CD4-positive, alpha-beta T cell (primary cell): ENCODE measurements around the gene GOLGA7B. TPM values are rescaled to one million over a fixed set of nuclear protein-coding genes. Genes with fewer than 3 reads are reported as not detected.

Source experiments
- ATAC-seq: fragments of 200-7000 bp; cut with Tn5 transposase; one replicate; pipeline ENCODE4 v1.10.0; 2022; ENCODE audit warnings: mild to moderate bottlenecking; ENCODE audit not compliant: poor library complexity
- CTCF ChIA-PET: fragments of 350-600 bp; sonication (Branson Sonifier 250); formaldehyde crosslinking; loops from one replicate; lab custom pipeline; 2021; ENCODE audit warnings: antibody characterized with exemption, inconsistent platforms; lab: Charles Lee
- POLR2A ChIA-PET: fragments of 350-600 bp; sonication (Branson Sonifier 250); formaldehyde crosslinking; loops from one replicate; lab custom pipeline; 2021; ENCODE audit warnings: antibody characterized with exemption, inconsistent platforms; lab: Charles Lee
- DNase-seq, 14 experiments: peaks; one replicate each; pipeline ENCODE4 v3.0.0-alpha.2; 2013 to 2020; ENCODE audit warnings: mixed read lengths in 2 of 14
- H3K27ac ChIP-seq, 2 donors: one replicate each; pipeline versions ENCODE4 v1.5.1 to v1.7.0; 2013; ENCODE audit warnings: low read length in 2 of 2, low read depth in 1 of 2, mild to moderate bottlenecking in 1 of 2
- H3K27me3 ChIP-seq, 2 experiments: 1 replicate in 1 of 2; 2 replicates in 1 of 2; pipeline versions ENCODE4 v1.6.1 to v1.7.0; 2013; ENCODE audit warnings: low read length in 2 of 2, control low read depth in 1 of 2, mild to moderate bottlenecking in 1 of 2, moderate library complexity in 1 of 2; ENCODE audit not compliant: insufficient read depth in 2 of 2, control insufficient read depth in 1 of 2
- H3K36me3 ChIP-seq: one replicate; pipeline ENCODE4 v1.6.1; 2013; ENCODE audit warnings: low read length, control low read depth; ENCODE audit not compliant: insufficient read depth
- H3K4me1 ChIP-seq: one replicate; pipeline ENCODE4 v1.6.1; 2013; ENCODE audit warnings: low read length, control low read depth; ENCODE audit not compliant: insufficient read depth
- H3K4me3 ChIP-seq: one replicate; pipeline ENCODE4 v1.5.1; 2013; ENCODE audit warnings: mild to moderate bottlenecking, low read length, moderate library complexity
- H3K9me3 ChIP-seq, 2 experiments: 1 replicate in 1 of 2; 2 replicates in 1 of 2; pipeline versions ENCODE4 v1.6.1 to v1.7.0; 2013; ENCODE audit warnings: low read length in 2 of 2, mild to moderate bottlenecking in 2 of 2, control low read depth in 1 of 2, moderate library complexity in 1 of 2; ENCODE audit not compliant: control insufficient read depth in 1 of 2, insufficient read depth in 1 of 2
- H3K27ac Mint-ChIP-seq: one replicate; pipeline ENCODE4 v1.8.0; 2020; ENCODE audit warnings: mixed read lengths
- H3K27me3 Mint-ChIP-seq: one replicate; pipeline ENCODE4 v1.8.0; 2021; ENCODE audit warnings: mixed read lengths
- H3K36me3 Mint-ChIP-seq: one replicate; pipeline ENCODE4 v1.8.0; 2021; ENCODE audit warnings: low read depth, mixed read lengths
- H3K4me1 Mint-ChIP-seq: one replicate; pipeline ENCODE4 v1.8.0; 2021; ENCODE audit warnings: low read depth, mixed read lengths
- H3K4me3 Mint-ChIP-seq: one replicate; pipeline ENCODE4 v1.8.0; 2020; ENCODE audit warnings: mild to moderate bottlenecking, mixed read lengths
- H3K9me3 Mint-ChIP-seq: one replicate; pipeline ENCODE4 v1.8.0; 2020; ENCODE audit warnings: mixed read lengths
- intact Hi-C, 2 experiments: fragments of 100-400 bp; cut with DNase I in 1 of 2; cut with micrococcal nuclease in 1 of 2; formaldehyde crosslinking; loops; one replicate each; pipeline versions ENCODE4 v1.15.1 to v1.9.0; 2023 to 2025; cut with DNase I, micrococcal nuclease
- total RNA-seq, 174 experiments: library from RNA in 2 of 174; stranded (reverse) in 2 of 174; gene quantifications; one replicate each; pipeline ENCODE4 v1.2.3 and lab custom pipeline; 2021 to 2026
- TF ChIP-seq, protein P1 (sequence below): fragments of 200-600 bp; IDR thresholded peaks from one replicate; pipeline ENCODE4 v1.8.0; 2022; ENCODE audit warnings: antibody characterized with exemption, mild to moderate bottlenecking

The GOLGA7B gene
- total RNA-seq, 2 experiments from 2014 or later = 4.5 to 6.1 TPM

DNA sequence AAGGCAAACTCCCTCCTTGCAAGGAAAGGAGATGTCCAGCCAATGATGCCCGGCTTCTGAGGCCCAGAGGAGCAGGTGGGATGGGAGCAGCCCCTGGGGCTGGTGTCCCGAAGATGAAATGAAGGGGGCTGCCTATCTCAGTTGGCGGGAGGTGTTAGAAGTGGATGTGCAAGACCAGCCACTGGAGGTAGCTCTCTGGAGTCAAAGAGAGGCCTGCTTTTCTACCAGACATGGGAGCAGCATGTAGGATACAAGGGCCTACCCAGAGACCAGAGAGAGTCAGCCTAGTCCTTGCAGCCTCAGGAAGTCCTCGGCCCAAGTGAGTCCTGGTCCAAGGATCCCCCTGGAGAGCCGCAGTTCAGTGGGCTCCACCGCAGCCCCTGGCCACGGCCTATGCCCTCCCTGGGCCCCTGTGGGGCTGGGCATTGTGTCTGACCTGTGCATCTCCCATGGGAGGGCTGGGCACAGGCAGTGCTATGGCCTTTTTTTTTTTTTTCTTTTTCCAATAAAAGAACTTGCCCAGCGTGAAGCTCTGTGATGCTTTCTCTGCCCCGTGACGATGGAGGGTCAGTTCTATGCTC, 17.7 kb downstream of the GOLGA7B start:
- intact Hi-C loops = loop anchor here (5.0 kb wide), 1 partner anchor 190 kb away; no protein-coding TSS in a partner anchor
- Mint-ChIP-seq H3K27me3 (peaks cover under 1% of the 10 kb centered on the region), H3K36me3 (peaks cover 11% of the 10 kb centered on the region), H3K4me3 (no peak overlapping the region), H3K27ac (no peak overlapping the region), H3K4me1 (peaks cover 11% of the 10 kb centered on the region), H3K9me3 (no peaks in the 10 kb centered on the region)
- DNase-seq = no peak
- H3K36me3 ChIP-seq = peaks cover 13% of the 10 kb centered on the region
- CTCF ChIA-PET = no interaction called here
- POLR2A ChIA-PET = interaction anchor here (1.4 kb wide), 1 partner anchor 75 kb away, joined by 4 read pairs; no protein-coding TSS in a partner anchor
- ATAC-seq = no peak
- H3K27me3 ChIP-seq = no peaks in the 10 kb centered on the region
- H3K4me1 ChIP-seq = peaks cover 14% of the 10 kb centered on the region
- H3K4me3 ChIP-seq = no peak overlapping the region
- H3K27ac ChIP-seq = no peak overlapping the region
- H3K9me3 ChIP-seq = no peaks in the 10 kb centered on the region
- TF ChIP-seq, protein P1, sequence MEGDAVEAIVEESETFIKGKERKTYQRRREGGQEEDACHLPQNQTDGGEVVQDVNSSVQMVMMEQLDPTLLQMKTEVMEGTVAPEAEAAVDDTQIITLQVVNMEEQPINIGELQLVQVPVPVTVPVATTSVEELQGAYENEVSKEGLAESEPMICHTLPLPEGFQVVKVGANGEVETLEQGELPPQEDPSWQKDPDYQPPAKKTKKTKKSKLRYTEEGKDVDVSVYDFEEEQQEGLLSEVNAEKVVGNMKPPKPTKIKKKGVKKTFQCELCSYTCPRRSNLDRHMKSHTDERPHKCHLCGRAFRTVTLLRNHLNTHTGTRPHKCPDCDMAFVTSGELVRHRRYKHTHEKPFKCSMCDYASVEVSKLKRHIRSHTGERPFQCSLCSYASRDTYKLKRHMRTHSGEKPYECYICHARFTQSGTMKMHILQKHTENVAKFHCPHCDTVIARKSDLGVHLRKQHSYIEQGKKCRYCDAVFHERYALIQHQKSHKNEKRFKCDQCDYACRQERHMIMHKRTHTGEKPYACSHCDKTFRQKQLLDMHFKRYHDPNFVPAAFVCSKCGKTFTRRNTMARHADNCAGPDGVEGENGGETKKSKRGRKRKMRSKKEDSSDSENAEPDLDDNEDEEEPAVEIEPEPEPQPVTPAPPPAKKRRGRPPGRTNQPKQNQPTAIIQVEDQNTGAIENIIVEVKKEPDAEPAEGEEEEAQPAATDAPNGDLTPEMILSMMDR = no peak

DNA sequence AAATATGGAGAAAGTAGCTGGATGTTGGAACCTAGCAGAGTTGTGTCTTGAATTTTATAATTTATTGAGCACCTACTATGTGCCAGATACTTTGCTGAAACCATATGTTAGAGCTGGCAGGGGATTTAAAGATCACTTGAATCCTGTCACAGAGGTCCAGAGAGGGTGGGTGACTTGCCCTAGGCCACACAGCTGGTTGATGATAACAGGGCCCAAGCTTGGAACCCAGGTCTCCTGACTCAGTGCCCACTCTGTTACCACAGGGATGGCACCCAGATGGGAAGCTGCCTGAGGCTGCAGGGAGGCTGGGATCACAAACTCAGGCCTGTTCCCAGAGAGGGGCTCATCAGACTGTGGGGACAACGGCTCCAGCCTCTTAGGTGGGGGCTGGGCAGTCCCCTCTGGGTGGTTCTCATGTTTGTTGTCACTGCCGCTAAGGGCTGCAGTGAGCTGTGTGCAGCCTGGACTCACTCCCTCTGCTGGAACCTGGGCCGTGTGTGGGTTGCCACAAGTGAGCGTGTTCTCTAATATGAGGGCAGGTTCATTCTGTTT, 18.6 kb downstream of the GOLGA7B start:
- peaks cover 12% of the 10 kb centered on the region for H3K36me3 ChIP-seq
- H3K9me3 Mint-ChIP-seq = no peaks in the 10 kb centered on the region
- DNase-seq (no peak), ATAC-seq (no peak)
- POLR2A ChIA-PET = interaction anchor here (0.5 to 1.4 kb wide), 4 partner anchors 18 to 131 kb away, joined by 3 to 6 read pairs (median 4); partner anchors contain the start of gene ZFYVE27
- peaks cover 8% of the 10 kb centered on the region for H3K27me3 Mint-ChIP-seq
- intact Hi-C loops = loop anchor here (5.0 kb wide), 1 partner anchor 191 kb away; no protein-coding TSS in a partner anchor
- H3K36me3 Mint-ChIP-seq = peaks cover 11% of the 10 kb centered on the region
- no peak overlapping the region for H3K4me3 ChIP-seq
- no peaks in the 10 kb centered on the region for H3K27me3 ChIP-seq
- H3K27ac ChIP-seq = no peak overlapping the region
- no peak overlapping the region for H3K27ac Mint-ChIP-seq
- H3K4me3 Mint-ChIP-seq = no peak overlapping the region
- CTCF ChIA-PET = interaction anchor here (1.1 to 1.6 kb wide), 5 partner anchors 10 to 167 kb away, joined by 3 to 9 read pairs (median 4); no protein-coding TSS in a partner anchor
- H3K4me1 Mint-ChIP-seq = peaks cover 11% of the 10 kb centered on the region
- peaks cover 14% of the 10 kb centered on the region for H3K4me1 ChIP-seq
- TF ChIP-seq, protein P1 = no peak
- H3K9me3 ChIP-seq = no peaks in the 10 kb centered on the region

DNA sequence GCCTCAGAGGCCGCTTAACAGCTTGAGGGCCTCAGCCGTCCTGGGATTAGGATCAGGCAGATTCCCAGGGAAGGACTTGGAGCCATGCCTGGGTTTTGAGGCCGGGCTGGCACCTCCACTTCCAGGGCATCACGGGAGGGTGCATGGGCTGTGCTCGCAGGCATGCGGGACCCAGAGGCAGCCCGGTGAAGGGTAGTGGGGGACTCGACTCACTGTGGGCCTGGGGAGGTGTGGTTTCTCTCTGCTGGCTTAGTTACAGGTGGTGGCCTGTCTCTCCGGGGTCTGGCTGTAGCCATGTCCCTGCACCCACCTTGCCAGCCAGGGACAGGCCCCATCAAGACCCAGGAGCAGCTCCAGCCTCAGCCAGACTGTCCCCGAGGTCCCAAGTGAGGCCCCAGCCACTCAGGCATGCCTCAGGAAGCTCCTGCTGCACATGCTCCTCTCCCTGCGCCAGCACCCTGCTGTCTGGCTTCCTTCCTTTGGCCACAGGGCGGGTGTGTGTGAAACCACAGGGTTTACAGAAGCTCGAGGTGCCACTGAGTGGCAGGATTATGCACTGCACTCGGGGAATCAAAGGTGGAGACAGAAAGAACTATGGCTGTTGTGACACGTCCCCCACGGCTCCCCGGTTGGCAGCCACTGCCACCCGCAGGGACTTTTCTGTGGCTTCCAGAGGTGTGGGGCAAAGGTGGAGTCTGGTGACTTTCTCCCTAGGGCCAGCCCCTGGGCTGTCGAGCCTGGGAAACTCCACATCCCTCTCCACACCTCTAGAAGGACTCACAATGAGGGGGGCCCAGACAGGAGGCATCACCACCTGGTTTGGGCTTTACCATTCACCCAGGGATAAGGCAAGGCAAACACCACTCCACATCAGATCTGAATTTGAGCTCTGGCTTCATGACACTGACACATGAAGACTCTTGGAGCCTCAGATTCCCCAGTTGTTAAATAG, 19.7 kb downstream of the GOLGA7B start:
- Mint-ChIP-seq H3K27ac (peak overlapping the region; percentile 66), H3K4me1 (peaks cover 11% of the 10 kb centered on the region), H3K4me3 (no peak overlapping the region), H3K27me3 (peaks cover 11% of the 10 kb centered on the region), H3K9me3 (no peaks in the 10 kb centered on the region), H3K36me3 (peaks cover 9% of the 10 kb centered on the region)
- peak; percentile 70 to 93 (median 78) for DNase-seq
- POLR2A ChIA-PET = interaction anchor here (0.6 to 1.7 kb wide), 11 partner anchors 8 to 183 kb away, joined by 3 to 11 read pairs (median 4); partner anchors contain the start of genes GOLGA7B and ZFYVE27
- H3K36me3 ChIP-seq = peaks cover 9% of the 10 kb centered on the region
- TF ChIP-seq, protein P1 = peak; percentile 86
- intact Hi-C loops = loop anchor here (1.0 to 5.0 kb wide), 4 partner anchors 77 to 192 kb away; no protein-coding TSS in a partner anchor
- H3K27ac ChIP-seq = peak overlapping the region in 1 of 2 donors; percentile 4
- no peak overlapping the region for H3K4me3 ChIP-seq
- ATAC-seq = peak; percentile 100
- H3K4me1 ChIP-seq = peaks cover 14% of the 10 kb centered on the region
- CTCF ChIA-PET = interaction anchor here (0.7 to 2.5 kb wide), 13 partner anchors 9 to 168 kb away, joined by 3 to 18 read pairs (median 4); no protein-coding TSS in a partner anchor
- H3K9me3 ChIP-seq = no peaks in the 10 kb centered on the region
- H3K27me3 ChIP-seq = no peaks in the 10 kb centered on the region
